Nephron (organoid): ENCODE data around the gene NCBP2L.
A peak's percentile ranks its signal among the peaks of the same experiment; 100 is the strongest.

Experiments used
- H3K27ac Mint-ChIP-seq, 3 experiments: 2 replicates each; pipeline ENCODE4 v1.8.0; 2020; ENCODE audit warnings: mixed read lengths in 3 of 3, mild to moderate bottlenecking in 2 of 3, moderate library complexity in 1 of 3
- H3K27me3 Mint-ChIP-seq: 2 replicates; pipeline ENCODE4 v1.8.0; 2021; ENCODE audit warnings: low read depth, mild to moderate bottlenecking, moderate library complexity, mixed read lengths
- H3K36me3 Mint-ChIP-seq: 2 replicates; pipeline ENCODE4 v1.8.0; 2020; ENCODE audit warnings: low read depth, mixed read lengths
- H3K4me1 Mint-ChIP-seq: 2 replicates; pipeline ENCODE4 v1.8.0; 2020; ENCODE audit warnings: mixed read lengths
- H3K4me3 Mint-ChIP-seq, 3 experiments: 2 replicates each; pipeline ENCODE4 v1.8.0; 2020; ENCODE audit warnings: mild to moderate bottlenecking in 3 of 3, mixed read lengths in 3 of 3, moderate library complexity in 2 of 3
- H3K9me3 Mint-ChIP-seq: 2 replicates; pipeline ENCODE4 v1.8.0; 2020; ENCODE audit warnings: mixed read lengths
- TF ChIP-seq, protein P1 (sequence below), 3 experiments: fragments of 200-600 bp; sonication (generic); IDR thresholded peaks; one replicate each; pipeline ENCODE4 v1.5.0; 2021; ENCODE audit warnings: antibody characterized with exemption in 3 of 3; ENCODE audit not compliant: unreplicated experiment in 3 of 3

Gene NCBP2L

DNA sequence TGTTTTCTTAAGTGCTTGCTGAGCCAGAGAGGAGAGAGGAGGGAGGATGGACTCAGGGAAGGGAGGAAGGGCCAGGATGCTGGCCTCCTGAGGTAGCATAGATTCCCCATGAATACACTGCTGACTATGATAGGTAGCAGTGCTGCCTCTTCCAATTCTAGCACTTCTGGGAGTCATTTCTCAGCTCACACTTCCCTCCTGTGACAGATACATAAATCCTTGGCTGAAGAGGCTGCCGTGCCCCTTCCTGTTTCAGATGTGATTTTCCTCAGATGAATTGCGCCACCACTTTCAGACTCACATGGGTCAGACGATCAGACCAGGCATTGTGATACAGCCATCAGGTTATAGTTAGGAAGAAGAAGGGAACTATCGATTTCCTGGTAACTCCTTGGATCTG is 24.3 kb upstream of the NCBP2L start:
- Mint-ChIP-seq H3K4me1 (peaks cover 39% of the 10 kb centered on the region), H3K27me3 (peaks cover 3% of the 10 kb centered on the region), H3K36me3 (no peaks in the 10 kb centered on the region), H3K9me3 (no peaks in the 10 kb centered on the region), H3K4me3 (no peak overlapping the region), H3K27ac (peak overlapping the region in 2 of 3 experiments; percentile 27 to 38)
- TF ChIP-seq, protein P1, sequence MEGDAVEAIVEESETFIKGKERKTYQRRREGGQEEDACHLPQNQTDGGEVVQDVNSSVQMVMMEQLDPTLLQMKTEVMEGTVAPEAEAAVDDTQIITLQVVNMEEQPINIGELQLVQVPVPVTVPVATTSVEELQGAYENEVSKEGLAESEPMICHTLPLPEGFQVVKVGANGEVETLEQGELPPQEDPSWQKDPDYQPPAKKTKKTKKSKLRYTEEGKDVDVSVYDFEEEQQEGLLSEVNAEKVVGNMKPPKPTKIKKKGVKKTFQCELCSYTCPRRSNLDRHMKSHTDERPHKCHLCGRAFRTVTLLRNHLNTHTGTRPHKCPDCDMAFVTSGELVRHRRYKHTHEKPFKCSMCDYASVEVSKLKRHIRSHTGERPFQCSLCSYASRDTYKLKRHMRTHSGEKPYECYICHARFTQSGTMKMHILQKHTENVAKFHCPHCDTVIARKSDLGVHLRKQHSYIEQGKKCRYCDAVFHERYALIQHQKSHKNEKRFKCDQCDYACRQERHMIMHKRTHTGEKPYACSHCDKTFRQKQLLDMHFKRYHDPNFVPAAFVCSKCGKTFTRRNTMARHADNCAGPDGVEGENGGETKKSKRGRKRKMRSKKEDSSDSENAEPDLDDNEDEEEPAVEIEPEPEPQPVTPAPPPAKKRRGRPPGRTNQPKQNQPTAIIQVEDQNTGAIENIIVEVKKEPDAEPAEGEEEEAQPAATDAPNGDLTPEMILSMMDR (IDR thresholded peaks at IDR 0.05; ENCODE audit: unreplicated experiment in 3 of 3) = no peak

DNA sequence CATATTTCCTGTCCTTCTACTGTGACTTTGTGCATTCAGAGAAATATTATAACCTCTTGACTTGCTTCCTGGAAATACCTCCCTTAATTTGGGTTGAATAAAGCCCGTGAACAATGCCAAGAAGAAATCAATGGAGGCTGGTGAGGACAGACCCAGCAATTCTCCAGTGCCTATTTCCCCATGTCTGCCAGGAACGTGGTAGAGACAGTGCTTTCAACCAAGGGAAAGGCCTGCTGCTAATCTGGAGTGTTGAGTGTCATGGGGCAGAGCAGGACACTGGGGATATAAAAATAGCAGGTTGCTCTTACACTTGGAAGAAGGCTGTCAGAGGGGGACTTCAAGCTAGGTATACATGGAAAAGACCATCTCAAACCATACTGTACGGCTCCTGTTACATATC is 21.8 kb upstream of the NCBP2L start:
- Mint-ChIP-seq H3K4me1 (peaks cover 27% of the 10 kb centered on the region), H3K27ac (no peak overlapping the region), H3K4me3 (no peak overlapping the region), H3K9me3 (no peaks in the 10 kb centered on the region), H3K27me3 (peaks cover 10% of the 10 kb centered on the region), H3K36me3 (no peaks in the 10 kb centered on the region)
- TF ChIP-seq, protein P1 (IDR thresholded peaks at IDR 0.05; ENCODE audit: unreplicated experiment in 3 of 3) = no peak

DNA sequence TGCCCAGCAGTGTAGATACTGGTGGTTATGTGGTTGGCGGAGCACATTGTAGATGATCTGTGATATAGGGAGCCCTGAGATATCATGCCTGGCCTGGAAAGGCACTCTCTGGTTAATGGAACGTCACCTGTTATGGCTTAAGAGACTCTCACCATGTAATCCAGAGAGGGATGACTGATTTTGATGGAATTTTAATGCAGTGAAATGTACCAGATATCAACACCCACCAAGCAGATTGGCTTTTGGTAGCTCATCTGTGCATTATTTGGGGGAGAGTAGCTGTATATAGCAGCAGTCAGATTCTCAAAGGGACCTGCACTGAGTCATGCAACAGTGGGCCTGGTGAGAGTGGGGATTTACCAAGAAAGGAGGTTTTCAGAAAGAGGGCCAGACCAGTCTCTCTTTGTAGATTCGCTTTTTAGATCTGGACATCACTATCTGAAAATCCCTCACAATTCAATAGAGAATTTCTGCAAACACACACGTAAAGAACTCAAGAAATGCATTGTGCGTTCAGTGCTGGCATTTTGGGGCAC is 19.2 kb upstream of the NCBP2L start:
- Mint-ChIP-seq H3K27ac (peak overlapping the region in 1 of 3 experiments; percentile 48), H3K4me1 (peaks cover 11% of the 10 kb centered on the region), H3K27me3 (peaks cover 10% of the 10 kb centered on the region), H3K36me3 (no peaks in the 10 kb centered on the region), H3K9me3 (no peaks in the 10 kb centered on the region), H3K4me3 (no peak overlapping the region)
- TF ChIP-seq, protein P1 (IDR thresholded peaks at IDR 0.05; ENCODE audit: unreplicated experiment in 3 of 3) = no peak

DNA sequence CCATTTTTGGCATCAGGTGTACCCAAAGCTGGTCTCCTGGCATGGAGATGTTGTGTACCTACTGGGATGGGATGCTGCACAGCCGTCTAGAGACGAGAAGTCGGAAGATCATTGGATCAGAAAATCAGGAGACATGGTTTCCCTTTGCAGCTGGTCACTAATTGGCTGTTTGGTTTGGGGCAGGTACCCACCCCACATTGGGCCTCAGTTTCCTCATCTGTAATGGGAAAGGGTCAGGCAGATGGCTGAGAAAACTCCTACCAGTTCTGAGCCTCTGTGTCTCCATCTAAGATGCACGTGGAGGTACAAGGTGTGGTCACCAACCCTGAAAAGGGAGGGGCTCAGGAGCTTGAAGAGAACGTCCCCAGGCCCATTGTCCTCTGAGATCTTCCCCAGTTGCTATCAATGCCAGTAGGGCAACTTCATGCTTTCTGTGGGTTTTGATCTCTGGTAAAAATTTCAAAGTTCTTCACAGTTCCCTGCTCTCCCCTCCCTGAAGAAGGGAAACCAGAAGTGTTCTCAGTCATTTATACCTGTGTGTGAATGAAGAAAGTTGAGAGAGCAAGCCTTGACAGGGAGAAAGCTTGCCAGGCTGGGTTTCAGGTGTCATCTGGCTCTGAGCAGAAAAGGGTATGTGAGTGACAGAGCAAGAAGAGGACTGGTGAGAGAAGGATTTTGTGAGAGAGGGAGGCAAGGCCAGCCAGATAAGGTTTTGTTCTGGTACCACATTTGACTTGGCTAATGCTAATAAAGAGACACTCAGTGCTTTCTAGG is 17.0 kb upstream of the NCBP2L start:
- Mint-ChIP-seq H3K4me1 (peaks cover 18% of the 10 kb centered on the region), H3K27ac (no peak overlapping the region), H3K36me3 (no peaks in the 10 kb centered on the region), H3K9me3 (no peaks in the 10 kb centered on the region), H3K4me3 (no peak overlapping the region), H3K27me3 (peaks cover 10% of the 10 kb centered on the region)
- TF ChIP-seq, protein P1 (IDR thresholded peaks at IDR 0.05; ENCODE audit: unreplicated experiment in 3 of 3) = no peak

DNA sequence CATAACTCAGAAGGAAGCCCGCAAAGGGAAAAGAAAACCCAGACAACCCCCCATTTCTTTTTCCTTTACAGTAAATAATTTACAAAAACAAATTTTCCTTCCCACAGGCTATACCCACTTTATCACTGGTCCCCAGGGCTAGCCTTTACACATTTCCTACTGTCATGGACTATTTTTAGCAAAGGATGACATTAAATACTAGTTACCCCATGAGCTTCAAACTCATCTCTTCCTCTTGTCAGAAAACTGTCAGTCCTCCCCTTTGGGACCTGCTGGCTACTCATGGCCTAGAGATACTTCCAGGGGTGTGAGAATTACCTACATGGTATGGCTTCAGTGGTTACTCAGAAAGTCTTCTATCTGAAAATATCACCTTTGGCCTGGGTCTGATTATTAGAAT is 13.9 kb upstream of the NCBP2L start:
- peak overlapping the region in 2 of 3 experiments; percentile 68 to 91 for H3K27ac Mint-ChIP-seq
- H3K4me1 Mint-ChIP-seq = peaks cover 12% of the 10 kb centered on the region
- H3K4me3 Mint-ChIP-seq = no peak overlapping the region
- TF ChIP-seq, protein P1 (IDR thresholded peaks at IDR 0.05; ENCODE audit: unreplicated experiment in 3 of 3) = no peak
- no peaks in the 10 kb centered on the region for H3K9me3 Mint-ChIP-seq
- H3K27me3 Mint-ChIP-seq = peaks cover 2% of the 10 kb centered on the region
- H3K36me3 Mint-ChIP-seq = no peaks in the 10 kb centered on the region
